GM18520 (cell line): ENCODE results near the gene CAMK2A.

Experiments used
- ATAC-seq: cut with Tn5 transposase; IDR thresholded peaks from one replicate; pipeline ENCODE4 v1.9.1; 2021; ENCODE audit not compliant: unreplicated experiment

The CAMK2A gene

DNA sequence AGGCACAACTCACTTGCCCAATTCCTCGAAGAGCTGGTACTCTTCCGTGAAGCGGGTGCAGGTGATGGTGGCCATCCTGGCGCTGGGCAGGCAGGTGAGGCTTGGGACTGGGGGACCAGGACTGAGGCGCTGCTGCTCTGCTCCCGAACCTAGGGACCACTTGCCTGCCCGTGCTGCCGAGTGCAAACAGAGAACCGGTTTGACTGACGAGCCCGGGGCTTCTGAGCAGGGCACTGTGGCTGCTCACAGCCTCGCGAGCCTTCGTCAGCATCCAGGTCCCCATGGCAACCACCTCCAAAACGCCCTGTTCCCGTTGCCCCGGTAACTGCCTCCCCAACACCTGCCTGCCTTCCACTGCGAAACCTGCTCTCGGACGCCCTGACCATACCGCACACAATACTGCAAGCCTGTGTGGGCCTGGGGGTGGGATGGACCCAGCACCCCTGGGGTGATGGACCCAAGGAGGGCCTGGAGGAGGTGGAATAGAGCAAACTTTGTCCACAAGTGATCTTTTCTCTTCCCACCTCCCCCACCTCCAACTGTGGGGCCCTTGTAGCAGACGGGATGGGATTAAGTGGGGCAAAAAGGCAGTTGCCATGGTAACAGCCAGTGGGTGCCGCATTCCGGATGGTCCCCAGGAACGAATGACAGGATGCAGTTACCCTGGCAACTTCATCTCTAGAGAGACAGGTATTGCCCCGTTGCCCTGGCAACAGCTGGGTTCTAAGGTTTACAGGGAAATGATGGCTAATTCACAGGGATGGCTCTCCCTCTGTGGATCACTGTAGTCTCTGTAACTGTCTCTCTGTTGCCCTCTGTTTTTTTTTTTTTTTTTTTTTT lies at the start of gene CAMK2A:
CAMK2A (minus strand) TSS at position 223 of the 840 bp plus-strand sequence; CDS start at position 75, 148 bp downstream.
- ATAC-seq, result no peak

DNA sequence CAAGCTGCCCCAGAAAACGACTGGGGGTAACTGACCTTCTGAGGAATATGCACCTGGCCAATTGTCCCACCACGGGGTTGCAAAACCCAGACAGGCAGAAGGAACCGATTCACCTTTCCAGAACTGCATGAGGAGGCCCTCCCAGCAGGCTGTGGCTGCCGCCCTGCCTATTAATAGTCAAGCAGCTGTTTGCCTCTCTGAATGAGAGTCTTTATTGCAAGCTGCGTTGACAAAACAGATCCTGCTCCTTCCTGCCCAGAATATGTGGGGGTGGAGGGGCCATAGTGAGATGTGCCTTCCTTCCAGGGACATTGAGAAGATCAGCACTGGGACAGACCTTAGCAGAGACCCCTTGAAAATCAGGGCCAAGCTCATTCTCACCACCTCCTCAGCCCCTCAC lies 49.6 kb upstream of the CAMK2A start:
- ATAC-seq, result no peak

DNA sequence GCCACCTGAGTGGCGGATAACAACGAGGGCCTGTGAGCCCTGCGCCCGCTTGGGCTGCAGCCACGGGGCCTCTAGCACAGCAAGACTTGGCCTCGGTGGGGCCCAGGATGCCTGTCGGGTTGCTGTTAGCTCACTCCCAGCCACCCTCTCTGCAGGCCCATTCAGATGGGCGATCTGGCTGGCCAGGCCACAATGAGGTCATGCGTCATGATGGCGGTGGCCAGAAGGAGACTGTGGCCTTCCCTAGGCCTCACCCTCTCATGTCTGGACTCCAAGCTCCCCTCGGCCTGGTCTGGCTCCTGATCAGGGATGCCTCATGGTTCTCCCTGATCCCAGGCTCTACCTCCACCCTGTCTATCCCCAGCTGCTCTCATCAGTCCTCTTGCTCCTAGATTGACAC lies 49.0 kb upstream of the CAMK2A start:
- no peak for ATAC-seq

DNA sequence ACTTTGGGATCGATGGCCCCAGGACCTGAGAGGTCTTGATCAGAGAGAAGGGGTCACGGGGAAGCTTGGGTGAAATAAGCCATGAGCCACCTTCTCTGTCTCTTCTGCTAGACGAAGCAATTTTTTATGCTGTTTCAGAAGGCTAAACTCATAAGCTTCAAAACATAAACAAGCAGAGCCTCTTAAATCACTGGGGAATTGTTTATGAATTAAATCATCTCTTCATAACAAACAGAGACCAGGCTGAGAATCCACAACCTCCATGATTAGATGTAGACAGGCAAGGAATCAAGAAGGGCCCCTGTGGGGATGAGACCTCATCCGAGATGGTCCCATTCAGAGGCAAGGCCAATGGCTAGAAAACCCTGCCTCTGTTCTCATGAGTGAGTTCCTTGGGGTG lies 46.2 kb upstream of the CAMK2A start:
- no peak for ATAC-seq

DNA sequence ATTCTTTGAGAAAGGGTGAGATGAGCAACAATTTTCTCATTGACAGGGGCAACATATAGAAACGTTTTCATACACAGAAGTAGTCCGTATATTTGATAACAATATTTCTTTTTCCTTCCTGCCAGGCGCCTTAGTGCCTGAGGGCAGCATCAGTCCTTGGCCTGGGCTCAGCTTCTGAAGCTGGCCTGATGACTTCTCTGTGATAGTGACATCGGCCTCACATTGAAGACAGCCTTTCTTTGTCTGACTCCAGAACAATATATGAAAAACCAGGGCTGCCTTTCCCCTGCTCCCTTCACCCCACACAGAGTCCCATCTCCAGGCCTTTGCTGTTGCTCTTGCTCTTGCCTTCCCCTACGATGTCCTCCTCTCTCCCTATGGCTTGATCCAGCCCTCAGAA lies 43.8 kb upstream of the CAMK2A start:
- no peak for ATAC-seq

DNA sequence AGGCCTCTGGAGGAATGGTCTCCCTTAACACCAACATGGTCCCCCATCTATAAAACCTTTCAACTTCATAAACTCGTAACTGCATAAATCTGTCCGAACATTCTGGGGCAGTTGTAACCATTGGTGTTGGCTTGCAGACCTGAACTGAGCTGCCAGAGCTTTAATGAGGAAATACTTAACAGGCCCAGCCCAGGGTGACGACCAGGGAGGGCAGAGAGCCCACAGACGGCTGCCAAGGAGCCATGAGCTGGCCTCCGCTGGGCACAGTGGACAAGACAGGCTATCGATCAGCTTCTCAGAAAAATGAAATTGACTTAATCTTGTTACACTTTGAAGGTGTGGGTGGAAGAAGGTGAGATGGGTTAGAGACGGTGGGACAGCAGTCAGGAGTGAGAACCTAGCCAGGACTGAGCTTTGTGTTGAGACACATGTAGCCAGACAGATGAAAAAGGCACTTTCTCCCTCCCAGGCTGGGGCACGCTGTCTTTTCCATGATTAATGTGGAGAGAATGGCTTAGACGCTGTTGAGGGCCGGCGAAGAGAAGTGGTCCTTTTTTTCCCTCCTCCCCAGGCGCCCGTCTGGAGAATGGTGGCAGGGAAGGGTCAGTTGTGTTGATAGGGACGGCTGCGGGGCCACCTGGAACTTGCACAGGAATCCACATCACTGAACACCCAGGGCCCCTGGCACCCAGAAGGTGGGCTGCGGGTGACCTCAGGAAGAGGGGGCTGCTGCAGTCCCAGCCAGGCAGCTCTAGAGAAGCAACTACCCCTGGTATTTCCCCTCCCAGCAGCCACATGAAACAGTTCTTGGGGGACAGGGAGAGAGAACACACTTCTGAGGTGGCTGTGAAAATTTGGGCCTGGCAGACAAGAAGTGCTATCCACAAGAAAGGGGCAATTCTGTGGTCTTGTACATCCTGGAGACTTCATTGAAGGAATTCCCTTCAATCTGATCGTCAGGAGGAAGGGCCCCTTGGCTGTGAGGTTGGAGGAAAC lies 40.6 kb upstream of the CAMK2A start:
- ATAC-seq, result no peak

DNA sequence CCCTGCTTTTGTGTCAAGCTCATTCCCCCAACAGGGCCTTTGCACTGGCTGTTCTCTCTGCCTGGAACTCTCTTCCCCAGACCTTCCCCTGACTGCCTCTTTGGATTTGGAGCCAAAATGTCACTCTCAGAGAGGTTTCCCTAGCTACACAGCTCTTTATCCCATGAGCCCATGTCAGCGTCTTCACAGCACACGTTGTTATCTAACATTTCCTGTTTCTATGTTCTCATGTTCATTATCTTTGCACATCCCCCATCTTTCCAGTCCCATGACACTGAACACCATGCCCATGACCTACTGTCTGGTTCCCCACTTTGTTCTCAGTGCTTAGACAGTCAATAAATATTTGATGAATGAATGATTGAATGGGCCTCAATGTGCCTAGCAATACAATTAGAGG lies 39.5 kb upstream of the CAMK2A start:
- no peak for ATAC-seq

DNA sequence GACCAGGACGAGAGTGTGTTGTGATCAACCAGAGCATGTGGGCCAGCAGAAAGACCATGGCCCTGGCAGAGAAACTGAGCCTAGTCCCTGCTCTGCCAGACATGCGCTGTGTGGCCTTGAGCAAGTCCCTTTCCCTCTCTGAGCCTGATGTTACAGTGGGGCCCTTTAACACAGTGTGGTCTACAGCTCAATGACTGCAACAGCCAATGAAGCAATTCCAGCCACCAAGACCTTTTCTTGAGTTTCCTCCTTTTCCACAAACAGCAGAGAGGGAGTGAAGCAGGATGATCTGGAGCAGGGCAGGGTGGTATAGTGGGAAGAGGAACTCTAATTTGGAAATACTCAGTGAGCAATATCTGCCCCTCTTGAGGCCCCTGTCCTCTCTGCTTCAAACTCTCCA lies 38.9 kb upstream of the CAMK2A start:
- no peak for ATAC-seq

DNA sequence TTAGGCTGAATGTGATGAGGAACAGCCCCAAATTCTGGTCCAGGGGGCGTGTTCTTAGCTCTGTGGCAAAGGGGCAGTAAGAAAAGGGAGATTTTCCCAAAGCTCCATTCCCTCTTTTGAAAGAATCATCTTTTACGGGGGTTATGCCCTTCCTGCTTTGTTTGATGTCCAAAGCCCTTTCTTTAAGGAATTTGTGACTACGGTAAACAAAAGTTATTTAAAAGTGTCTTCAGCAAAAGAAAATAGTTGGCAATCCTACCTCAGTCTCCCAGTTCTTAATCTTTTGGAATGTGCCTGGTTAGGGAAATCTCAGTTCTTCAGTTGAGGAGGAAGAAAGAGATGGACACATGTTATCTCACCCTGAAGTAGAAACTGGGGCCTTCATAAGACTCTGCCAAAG lies 37.6 kb upstream of the CAMK2A start:
- ATAC-seq, result no peak

DNA sequence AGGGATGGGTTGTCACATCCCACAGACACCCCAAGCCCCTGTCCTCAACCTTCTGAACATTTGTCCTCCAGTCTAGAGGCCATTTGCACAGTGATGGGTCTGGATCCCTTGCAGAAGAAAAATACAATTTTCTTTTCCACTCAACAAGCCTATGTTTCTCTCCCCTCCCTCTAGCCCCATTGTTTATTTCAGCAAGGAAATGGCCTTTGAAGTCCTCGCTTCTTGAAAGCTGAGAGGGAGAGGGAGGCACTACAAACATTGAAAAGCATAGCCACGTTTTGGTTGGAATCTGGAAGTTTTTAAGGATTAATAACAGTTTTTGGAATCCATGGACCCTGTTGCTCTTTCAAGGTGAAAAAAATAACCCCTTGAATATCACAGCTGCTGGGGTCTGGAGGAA lies 37.1 kb upstream of the CAMK2A start:
- no peak for ATAC-seq

DNA sequence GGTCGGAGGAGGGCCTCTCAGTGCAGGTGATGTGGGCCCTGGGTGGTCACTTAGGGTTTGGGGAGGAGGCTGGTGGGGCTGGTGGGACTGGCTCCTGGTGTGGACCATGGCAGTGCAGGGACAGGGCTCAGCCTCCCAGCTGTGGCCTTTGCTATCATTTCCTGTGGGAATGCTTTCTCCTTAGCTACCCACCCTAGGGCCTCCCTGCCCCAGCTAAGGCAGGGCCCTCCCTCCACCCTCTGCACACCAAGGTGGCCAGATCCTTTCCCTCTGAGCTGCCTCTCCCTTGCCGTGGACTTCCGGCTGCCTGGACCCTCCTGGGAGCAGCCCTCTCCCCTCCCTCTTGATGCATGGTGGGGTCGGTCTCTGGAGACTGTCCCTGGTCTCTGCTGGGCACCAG lies 35.9 kb upstream of the CAMK2A start:
- no peak for ATAC-seq

DNA sequence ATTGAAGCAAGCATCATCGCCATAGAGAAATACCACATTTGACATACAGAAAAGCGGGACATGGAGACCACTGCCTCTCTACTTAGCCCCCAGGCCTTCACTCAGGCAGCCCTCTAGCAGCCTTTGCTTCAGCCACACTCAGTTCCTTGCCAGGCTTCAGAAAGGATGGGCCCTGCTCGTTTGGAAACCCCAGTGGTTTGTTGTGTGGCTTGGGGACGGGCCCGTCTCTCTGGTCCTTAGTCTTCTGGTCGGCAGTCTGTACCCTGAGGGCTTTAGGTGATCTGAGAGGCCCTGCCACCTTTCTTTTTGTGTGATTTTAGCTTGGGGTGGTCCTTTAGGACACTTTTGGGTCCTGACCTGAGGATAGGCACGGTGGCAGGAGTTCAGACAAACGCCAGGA lies 34.2 kb upstream of the CAMK2A start:
- no peak for ATAC-seq

DNA sequence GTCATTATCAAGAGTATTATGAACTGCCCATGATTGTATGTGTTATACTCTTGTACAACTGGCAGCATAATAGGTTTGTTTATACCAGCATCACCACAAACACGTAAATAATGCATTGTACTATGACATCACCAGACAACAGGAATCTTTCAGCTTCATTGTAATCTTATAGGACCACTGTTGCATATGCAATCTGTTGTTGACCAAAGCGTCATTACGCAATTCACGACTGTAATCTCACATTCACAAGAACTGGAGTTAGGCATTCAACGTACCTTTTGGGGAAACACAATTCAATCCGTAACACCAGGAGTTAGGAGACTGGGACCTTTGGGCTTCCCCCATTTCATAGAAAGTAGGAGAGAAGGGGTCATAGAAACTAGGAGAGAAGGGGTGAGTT lies 33.5 kb upstream of the CAMK2A start:
- ATAC-seq, result no peak

DNA sequence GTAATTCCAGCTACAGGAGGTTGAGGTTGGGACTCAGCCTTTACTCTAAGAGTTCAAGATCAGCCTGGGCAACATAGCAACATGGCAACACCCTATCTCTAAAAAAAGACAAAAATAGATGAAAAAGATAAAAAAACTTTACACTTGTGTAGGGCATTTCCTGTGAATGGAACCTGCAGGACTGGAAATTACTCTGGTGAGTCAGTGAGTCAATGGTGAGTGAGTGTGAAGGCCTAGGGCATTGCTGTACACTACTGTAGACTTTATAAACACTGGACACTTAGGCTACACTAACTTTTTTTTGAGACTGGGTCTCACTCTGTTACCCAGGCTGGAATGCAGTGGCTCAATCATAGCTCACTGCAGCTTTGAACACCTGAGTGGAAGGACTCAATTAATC lies 32.6 kb upstream of the CAMK2A start:
- no peak for ATAC-seq

DNA sequence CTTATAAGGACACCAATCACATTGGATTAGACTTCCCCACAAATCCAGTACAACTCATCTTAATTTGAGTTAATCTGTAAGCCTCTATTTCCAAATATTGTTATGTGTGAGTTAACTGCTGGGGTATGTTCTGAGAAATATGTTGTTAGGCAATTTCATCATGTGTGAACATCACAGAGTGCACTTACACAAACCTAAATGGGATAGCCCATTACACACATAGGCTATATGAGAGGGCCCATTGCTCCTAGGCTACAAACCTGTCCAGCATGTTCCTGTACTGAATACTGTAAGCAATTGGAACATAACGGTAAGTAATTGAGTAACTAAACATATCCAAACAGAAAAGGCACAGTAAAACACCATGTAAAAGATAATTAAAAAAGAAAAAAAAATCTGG lies 32.2 kb upstream of the CAMK2A start:
- no peak for ATAC-seq

DNA sequence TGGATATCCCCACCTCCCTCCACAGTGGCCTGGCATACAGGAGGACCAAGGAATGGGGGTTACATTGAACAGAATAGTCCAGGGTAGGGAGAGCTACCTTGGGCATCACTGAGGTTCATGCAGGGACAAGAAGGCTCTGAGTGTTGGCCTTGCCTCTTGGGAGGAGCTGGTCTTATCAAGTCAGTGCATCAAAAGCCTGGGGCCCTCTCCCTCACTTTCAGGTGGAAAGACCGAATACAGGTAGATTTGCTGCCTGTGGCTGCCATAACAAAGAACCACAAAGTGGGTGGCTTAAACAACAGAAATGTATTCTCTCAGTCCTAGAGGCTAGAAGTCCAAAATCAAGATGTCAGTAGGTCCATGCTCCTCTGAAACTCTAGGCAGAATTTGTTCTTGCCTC lies 31.6 kb upstream of the CAMK2A start:
- ATAC-seq, result no peak

DNA sequence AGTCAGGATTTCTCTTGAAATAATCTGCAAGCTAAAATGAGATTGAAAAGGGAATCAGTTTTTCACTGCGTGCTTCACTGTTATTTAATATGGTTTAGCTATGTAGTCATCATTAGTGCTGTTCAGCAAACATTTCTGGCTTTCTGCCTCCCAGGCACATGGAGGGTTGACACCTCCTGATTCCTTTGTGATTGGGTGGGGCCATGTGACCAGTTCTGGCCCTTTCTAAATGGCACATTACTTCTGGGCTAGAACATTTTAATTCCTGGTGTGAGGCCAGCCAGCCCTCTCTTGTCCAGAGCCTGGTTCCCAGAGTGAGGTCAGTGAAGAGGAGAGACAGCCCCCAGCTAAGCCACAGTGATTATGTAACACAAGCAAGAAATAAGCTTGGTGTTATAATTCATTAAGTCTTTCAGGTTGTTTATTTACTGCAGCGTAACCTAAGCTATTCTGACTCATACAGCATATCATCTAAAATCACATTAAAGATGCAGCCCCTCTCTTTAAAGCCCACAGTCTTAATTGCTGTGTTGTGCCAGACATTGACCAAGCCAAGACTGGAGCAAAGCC lies 30.6 kb upstream of the CAMK2A start:
- no peak for ATAC-seq

DNA sequence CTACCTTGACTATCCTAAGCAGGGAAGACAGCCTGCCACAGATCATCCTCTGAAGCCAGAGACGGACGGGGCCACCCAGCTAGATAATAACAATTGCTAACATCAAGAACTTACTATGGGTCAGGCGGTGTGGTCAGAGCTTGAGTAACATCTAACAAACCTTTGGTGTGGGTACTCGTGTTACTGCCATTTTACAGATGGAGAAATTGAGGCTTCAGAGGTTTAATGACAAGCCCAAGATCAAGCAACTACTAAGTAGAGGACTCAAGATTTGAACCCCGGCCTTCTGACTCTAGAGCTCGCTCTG lies 29.9 kb upstream of the CAMK2A start:
- no peak for ATAC-seq

DNA sequence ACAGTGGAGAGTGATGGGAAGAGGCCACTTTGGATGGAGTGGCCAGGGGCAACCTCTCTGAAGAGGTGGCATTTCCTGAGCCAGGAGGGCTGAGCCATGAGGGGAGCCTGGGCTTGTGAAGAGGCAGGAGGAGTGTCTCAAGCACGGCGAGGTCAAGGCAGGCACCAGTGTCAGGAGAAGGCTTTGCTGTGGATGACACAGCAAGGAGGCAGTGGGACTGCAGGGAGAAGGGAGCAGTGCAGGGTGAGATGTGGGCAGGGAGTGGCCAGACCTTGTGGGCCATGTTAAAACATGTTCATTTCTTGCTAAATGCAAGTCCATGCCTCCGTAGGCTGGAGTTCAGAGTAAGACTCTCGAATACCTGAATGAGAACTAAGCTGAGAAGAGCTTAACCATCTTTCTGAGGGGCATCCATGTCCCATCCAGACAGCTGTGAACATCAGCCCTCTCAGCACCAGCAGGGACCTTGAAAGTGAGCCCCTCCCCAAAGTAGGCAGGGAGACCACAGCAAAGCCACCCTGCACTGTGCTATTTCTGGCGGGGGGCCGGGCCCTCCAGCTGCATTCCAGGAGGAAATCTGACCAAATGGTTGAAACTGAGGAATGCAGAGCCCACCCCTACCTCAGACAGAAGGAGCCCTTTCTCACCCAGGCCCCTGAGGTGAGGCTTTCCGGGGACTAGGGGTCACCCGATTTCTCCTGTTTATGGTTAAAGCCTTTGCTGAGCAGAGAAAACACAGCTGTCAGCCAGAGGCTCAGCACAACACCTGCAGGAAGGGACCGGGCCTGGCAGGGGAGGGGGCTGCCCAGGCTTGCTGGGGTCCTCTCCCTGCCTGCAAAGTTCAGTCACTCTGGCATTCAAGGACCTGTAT lies 29.3 kb upstream of the CAMK2A start:
- no peak for ATAC-seq

DNA sequence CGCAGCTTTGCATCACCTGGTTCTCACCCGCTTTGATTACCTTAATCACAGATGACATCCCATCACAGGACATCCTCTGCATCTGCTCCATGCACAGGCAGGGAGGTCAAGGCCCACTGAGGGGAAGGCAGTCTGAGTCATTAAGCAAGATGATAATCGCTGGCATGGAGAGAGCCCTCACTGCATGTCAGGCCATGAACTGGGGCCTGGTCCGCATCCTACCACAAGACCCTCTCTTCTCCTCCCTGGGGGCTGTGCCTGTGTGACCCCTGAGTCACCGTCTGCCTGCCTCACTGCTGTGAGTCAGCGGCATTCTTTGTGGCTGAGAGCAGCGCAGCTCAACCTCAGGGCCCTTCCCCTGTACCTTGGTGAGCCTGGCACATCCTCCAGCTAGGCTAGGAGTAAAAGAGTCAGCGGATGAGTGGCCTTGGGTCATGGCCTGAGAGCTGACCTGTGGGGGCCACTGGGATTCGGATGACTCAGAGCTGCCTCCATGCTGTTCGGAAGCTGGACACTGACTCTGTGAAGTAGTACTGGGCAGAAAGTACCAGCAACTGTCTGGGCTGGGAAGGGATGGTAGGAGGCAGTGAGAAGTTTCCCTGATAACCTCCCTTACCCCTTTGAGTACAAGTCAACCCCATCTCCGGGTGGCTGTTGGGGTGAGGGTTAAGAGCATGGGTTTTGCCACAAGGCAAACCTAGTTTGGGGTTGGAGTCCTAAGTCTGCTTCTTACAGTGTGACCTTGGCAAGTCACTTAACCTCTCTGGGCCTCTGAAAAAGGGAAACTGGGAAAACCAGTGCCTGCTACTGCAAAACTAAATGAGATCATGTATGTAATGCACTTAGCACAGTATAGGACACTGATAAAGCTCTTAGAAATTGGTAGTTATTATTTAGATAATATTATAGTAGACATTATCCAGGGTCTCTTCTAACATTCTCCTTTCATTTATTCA lies 27.8 kb upstream of the CAMK2A start:
- ATAC-seq, result no peak
